ENCODE results near the gene HOXD9.

HOXD9 gene

GRCh38 chr2:176111846-176112374 is 10.6 kb upstream of the HOXD9 start:
- no peak for DNase-seq

GRCh38 chr2:176112375-176113302 is 9.9 kb upstream of the HOXD9 start:
- DNase-seq = no peak

GRCh38 chr2:176114120-176114929 is 8.2 kb upstream of the HOXD9 start:
- no peak for DNase-seq

GRCh38 chr2:176114930-176115625 is 7.4 kb upstream of the HOXD9 start:
- DNase-seq = no peak

GRCh38 chr2:176115883-176116813 is 6.4 kb upstream of the HOXD9 start, which contains the start of gene HOXD10:
TSS of gene HOXD10 (plus strand) at chr2:176116778. CDS start at chr2:176116834, 56 bp downstream.
- no peak for DNase-seq

- DNase-seq = no peak
These were observed 5.2 kb upstream of the HOXD9 start for GRCh38 chr2:176117162-176117822.

GRCh38 chr2:176117823-176118371 is 4.6 kb upstream of the HOXD9 start:
- DNase-seq = no peak

- DNase-seq = no peak
These were observed 3.7 kb upstream of the HOXD9 start for GRCh38 chr2:176118601-176119339.

GRCh38 chr2:176120364-176121189 is 1.9 kb upstream of the HOXD9 start:
- DNase-seq = no peak

GRCh38 chr2:176121190-176122051 is 1.1 kb upstream of the HOXD9 start:
- DNase-seq = no peak

GRCh38 chr2:176122052-176122682 is 352 bp upstream of the HOXD9 start:
- DNase-seq = no peak

- no peak for DNase-seq
These were observed 1.0 kb downstream of the HOXD9 start for GRCh38 chr2:176123411-176124109.

GRCh38 chr2:176124110-176124946 is 1.8 kb downstream of the HOXD9 start:
- DNase-seq = no peak

GRCh38 chr2:176124947-176125771 is 2.6 kb downstream of the HOXD9 start:
- DNase-seq = no peak

- DNase-seq = no peak
These were observed 3.2 kb downstream of the HOXD9 start for GRCh38 chr2:176125772-176126054.
